ENCODE measurements around the gene WWC2.

- TF ChIP-seq CTCF (IDR thresholded peaks at IDR 0.05; ENCODE audit: poor library complexity) (no peak), EZH2phosphoT487 (IDR thresholded peaks at IDR 0.05; ENCODE audit: low read depth, severe bottlenecking, unreplicated experiment) (no peak)
These were observed 221.4 kb downstream of the WWC2 start, which contains the start of gene CLDN22 for GRCh38 chr4:183320211-183321059.
